ENCODE data around the gene TES. TPM values are rescaled to one million over a fixed set of nuclear protein-coding genes. Genes with fewer than 3 reads are reported as not detected.

TES gene
- total RNA-seq, 4 donors from 2014 or later = 115 to 189 (median 146) TPM

GRCh38 chr7:116258734-116259133 lies 48.4 kb downstream of the TES start:
- TF ChIP-seq, protein P1, sequence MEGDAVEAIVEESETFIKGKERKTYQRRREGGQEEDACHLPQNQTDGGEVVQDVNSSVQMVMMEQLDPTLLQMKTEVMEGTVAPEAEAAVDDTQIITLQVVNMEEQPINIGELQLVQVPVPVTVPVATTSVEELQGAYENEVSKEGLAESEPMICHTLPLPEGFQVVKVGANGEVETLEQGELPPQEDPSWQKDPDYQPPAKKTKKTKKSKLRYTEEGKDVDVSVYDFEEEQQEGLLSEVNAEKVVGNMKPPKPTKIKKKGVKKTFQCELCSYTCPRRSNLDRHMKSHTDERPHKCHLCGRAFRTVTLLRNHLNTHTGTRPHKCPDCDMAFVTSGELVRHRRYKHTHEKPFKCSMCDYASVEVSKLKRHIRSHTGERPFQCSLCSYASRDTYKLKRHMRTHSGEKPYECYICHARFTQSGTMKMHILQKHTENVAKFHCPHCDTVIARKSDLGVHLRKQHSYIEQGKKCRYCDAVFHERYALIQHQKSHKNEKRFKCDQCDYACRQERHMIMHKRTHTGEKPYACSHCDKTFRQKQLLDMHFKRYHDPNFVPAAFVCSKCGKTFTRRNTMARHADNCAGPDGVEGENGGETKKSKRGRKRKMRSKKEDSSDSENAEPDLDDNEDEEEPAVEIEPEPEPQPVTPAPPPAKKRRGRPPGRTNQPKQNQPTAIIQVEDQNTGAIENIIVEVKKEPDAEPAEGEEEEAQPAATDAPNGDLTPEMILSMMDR (IDR thresholded peaks at IDR 0.05) = peak; percentile 73 to 93 (median 86)
- no peak for TF ChIP-seq POLR2A (IDR thresholded peaks at IDR 0.05)
- intact Hi-C loops (cut with DNase I; ENCODE audit: low total_unique reads) = loop anchor here (5.0 to 10.0 kb wide), 2 partner anchors 329 to 546 kb away; no protein-coding TSS in a partner anchor
- Histone ChIP-seq H3K27me3 (no peaks in the 10 kb centered on the region), H3K36me3 (no peaks in the 10 kb centered on the region), H3K4me3 (no peak overlapping the region), H3K27ac (peak overlapping the region in 1 of 2 donors; percentile 52), H3K9me3 (no peaks in the 10 kb centered on the region), H3K4me1 (no peaks in the 10 kb centered on the region)
- peak in 1 of 2 donors; percentile 33 for DNase-seq

GRCh38 chr7:116259156-116259870 lies 49.0 kb downstream of the TES start:
- H3K27ac ChIP-seq = peak overlapping the region in 1 of 2 donors; percentile 52
- DNase-seq = no peak
- intact Hi-C loops (cut with DNase I; ENCODE audit: low total_unique reads) = loop anchor here (5.0 to 10.0 kb wide), 2 partner anchors 328 to 545 kb away; no protein-coding TSS in a partner anchor
- H3K9me3 ChIP-seq = no peaks in the 10 kb centered on the region
- H3K4me3 ChIP-seq = no peak overlapping the region
- no peaks in the 10 kb centered on the region for H3K36me3 ChIP-seq
- no peaks in the 10 kb centered on the region for H3K4me1 ChIP-seq
- TF ChIP-seq, protein P1 (IDR thresholded peaks at IDR 0.05) = no peak
- no peak for TF ChIP-seq POLR2A (IDR thresholded peaks at IDR 0.05)
- no peaks in the 10 kb centered on the region for H3K27me3 ChIP-seq

GRCh38 chr7:116259871-116260440 lies 49.6 kb downstream of the TES start:
- no peaks in the 10 kb centered on the region for H3K4me1 ChIP-seq
- no peak overlapping the region for H3K4me3 ChIP-seq
- no peak for DNase-seq
- H3K27me3 ChIP-seq = no peaks in the 10 kb centered on the region
- no peak overlapping the region for H3K27ac ChIP-seq
- TF ChIP-seq, protein P1 (IDR thresholded peaks at IDR 0.05) = no peak
- no peak for TF ChIP-seq POLR2A (IDR thresholded peaks at IDR 0.05)
- H3K9me3 ChIP-seq = no peaks in the 10 kb centered on the region
- intact Hi-C loops (cut with DNase I; ENCODE audit: low total_unique reads) = loop anchor here (5.0 to 10.0 kb wide), 2 partner anchors 327 to 545 kb away; no protein-coding TSS in a partner anchor
- H3K36me3 ChIP-seq = no peaks in the 10 kb centered on the region

GRCh38 chr7:116261904-116262303 lies 51.6 kb downstream of the TES start:
- H3K4me3 ChIP-seq = no peak overlapping the region
- no peaks in the 10 kb centered on the region for H3K27me3 ChIP-seq
- no peak overlapping the region for H3K27ac ChIP-seq
- TF ChIP-seq, protein P1 (IDR thresholded peaks at IDR 0.05) = no peak
- no peak for TF ChIP-seq POLR2A (IDR thresholded peaks at IDR 0.05)
- intact Hi-C loops (cut with DNase I; ENCODE audit: low total_unique reads) = no loop called here
- H3K4me1 ChIP-seq = no peaks in the 10 kb centered on the region
- H3K9me3 ChIP-seq = no peaks in the 10 kb centered on the region
- H3K36me3 ChIP-seq = no peaks in the 10 kb centered on the region
- DNase-seq = no peak

- Histone ChIP-seq H3K4me1 (peaks cover 0 to 4% of the 10 kb centered on the region in 2 donors), H3K27me3 (no peaks in the 10 kb centered on the region), H3K36me3 (no peaks in the 10 kb centered on the region), H3K4me3 (no peak overlapping the region), H3K9me3 (no peaks in the 10 kb centered on the region), H3K27ac (no peak overlapping the region)
- DNase-seq = no peak
- intact Hi-C loops (cut with DNase I; ENCODE audit: low total_unique reads) = no loop called here
- TF ChIP-seq, protein P1 (IDR thresholded peaks at IDR 0.05) = no peak
- TF ChIP-seq POLR2A (IDR thresholded peaks at IDR 0.05) = no peak
Measured at GRCh38 chr7:116265881-116266280, 55.5 kb downstream of the TES start.

All from uterus (tissue), 4 donors.